ENCODE results near the gene FBXW11.

FBXW11 gene

DNA sequence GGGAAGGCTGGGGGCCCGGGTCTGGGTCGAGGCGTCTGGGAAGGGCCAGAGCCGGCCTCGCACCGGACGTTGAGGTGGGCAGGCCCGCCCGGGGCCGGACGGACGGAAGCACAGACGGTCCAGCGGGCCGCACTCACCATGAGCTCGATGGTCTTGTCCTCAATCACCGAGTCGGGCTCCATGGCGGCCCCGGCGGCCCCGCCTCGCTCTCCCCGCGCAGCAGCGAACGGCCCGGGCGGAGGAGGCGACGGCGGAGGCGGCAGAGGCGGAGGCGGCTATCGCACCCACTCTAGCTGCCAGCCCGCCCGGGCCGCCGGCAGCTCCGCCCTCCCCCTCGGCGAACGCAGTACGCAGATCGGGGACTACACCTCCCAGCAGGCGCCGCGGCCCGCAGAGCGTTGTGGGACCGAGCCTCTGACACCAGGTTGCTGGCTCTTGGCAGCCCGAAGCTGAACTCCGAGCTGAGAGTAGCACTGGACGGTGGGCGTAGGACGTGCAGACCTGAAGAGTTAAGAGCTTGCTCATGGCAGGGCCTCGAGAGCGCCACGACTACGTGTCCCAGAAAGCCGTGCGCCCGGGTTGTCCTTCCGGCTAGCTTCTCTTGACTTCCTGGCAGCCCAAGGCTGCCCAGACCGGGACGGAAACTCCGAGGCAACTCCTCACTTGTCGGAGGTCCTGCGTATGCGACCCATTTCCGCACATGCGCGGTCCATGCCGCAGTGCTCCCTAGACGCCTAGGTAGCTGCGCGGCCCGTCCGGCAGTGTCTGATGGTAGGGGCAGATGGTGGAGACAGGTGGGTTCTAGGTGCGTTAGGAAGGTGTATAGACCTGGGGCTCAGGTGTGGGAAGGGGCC is at the start of gene FBXW11:
Gene FBXW11, minus strand, starts transcription at position 318 of the 854 bp plus-strand sequence. Its CDS starts 136 bp downstream, at position 182.
- in situ Hi-C loops (cut with HindIII; ENCODE audit: low sequenced_read_pairs), result no loop called here

DNA sequence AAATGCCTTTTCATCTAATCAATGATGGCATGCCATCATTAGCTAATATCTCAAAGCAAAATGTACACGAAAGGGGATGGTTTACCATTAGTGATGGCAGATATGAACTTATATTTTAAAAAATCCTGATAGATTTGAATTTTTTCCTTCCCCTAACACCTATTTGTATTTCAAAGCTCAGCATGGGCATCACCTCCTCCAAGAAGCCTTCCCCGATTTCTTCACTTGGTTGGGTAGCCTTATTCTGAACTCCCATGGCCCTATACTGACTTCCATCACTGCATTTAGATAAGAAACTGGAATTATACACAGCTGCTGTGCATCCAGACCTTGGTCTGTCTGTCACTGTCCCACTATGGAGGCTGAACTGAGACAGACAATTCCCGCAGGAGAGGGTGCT is 49.6 kb upstream of the FBXW11 start:
- in situ Hi-C loops (cut with HindIII; ENCODE audit: low sequenced_read_pairs), result no loop called here

DNA sequence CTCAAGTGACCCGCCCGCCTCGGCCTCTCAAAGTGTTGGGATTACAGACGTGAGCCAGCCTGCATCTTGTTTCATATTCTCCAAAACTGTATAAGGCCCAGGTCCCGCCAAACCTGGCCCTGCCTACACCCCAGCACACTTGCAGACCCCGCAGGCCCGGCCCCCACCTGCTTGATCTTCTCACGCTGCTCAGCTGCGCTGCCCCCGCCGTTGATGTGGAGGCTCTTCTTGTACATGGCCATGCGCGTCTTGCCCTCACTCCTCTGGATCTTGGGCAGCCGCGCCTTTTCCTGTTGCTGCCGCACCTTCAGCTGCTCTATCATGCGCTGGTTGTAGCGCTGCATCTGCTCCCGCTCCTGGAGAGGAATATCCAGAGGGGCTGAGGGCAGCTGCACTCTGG is 49.0 kb upstream of the FBXW11 start:
- in situ Hi-C loops (cut with HindIII; ENCODE audit: low sequenced_read_pairs), result no loop called here

DNA sequence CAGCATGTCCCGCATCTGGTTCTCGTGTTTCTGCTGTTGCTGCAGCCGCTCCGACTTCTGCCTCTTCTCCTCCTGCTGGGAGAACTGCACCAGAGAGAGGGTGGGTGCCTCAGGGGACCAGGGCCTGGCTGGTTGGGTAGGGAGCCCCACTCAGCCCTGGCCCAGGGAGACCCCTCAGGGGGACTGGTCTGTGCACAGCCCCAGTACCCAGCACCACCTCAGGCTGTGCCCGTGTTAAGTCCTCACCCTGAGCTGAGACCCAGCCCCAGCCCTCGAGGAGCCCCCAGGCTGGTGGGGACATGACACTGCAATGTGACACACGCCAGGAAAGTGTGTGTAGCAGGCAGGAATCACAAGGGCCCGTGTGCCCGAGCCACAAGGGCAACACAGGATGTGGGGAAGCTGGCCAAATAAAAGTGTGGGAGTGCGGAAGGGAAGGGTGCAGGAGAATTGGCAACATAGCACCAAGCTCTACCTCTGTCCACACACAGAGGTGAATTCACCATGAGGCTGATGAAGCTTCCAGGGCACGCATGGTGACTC is 48.2 kb upstream of the FBXW11 start:
- in situ Hi-C loops (cut with HindIII; ENCODE audit: low sequenced_read_pairs), result no loop called here

DNA sequence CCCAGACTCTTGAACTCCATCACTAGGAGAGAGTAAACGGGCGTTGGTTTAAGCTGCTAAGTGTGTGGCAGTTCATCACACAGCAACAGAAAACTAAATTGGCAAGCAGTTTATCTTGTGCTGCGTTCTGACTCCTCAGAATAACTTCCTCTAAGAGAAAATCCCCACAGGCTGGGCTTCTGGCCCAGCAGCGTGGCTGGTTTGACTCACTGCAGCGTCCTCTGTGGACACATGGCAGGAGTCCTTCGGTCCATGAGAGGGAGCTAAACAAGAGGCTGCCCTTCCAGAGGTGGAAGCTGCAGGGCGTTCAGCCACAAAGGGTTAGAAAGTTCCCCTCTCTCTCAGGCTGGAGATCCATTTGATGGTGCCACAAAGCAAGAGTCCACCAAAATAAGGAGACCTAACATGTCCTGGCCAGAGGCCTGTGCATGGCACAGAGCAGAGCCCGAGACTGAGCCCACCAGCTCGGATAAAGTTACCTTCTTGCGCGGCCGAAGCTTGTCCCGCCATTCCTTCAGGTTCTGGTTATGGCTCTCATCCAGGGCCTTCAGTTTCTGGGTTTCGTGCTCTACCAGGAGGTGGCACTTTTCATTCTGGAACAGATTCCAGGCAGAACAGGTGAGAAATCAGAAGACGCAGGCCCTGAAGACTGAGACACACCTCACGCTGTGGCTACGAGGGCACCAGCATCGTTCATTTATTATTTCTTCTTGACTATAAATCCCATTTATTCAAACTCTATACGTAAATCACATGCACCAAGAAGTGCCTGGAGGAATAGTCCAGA is 46.2 kb upstream of the FBXW11 start:
- in situ Hi-C loops (cut with HindIII; ENCODE audit: low sequenced_read_pairs), result no loop called here

DNA sequence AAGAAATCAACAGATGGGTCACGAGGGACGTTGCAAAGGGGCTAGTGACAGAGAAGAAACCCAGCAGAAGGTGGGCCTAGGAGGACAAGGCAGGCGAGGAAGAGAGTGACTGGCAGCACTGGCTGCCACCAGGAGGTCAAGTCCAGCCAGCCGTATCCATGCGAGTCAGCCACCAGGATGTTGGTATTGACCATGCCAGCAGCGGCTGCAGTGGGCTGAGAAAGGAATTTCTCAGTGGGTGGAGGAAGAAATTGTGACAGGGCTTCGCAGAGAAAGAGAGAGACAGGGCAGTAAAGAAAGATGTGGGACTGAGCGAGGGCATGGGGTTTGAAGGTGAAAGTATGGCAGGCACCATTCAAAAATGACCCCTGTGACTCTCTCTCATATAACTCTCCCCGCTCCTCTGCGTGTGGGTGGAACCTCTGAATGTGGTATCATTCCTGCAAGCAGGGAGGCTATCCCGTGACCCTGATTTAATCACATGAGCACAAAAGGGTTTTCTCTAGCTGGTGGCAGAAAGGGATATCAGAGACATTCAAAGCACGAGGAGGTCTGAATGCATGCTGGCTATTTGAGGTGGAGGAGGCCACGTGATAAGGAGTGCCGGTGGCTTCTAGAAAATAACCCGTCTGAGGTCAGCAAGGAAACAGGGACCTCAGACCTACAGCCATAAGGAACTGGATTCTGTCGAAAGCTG is 45.4 kb upstream of the FBXW11 start:
- in situ Hi-C loops (cut with HindIII; ENCODE audit: low sequenced_read_pairs), result no loop called here

DNA sequence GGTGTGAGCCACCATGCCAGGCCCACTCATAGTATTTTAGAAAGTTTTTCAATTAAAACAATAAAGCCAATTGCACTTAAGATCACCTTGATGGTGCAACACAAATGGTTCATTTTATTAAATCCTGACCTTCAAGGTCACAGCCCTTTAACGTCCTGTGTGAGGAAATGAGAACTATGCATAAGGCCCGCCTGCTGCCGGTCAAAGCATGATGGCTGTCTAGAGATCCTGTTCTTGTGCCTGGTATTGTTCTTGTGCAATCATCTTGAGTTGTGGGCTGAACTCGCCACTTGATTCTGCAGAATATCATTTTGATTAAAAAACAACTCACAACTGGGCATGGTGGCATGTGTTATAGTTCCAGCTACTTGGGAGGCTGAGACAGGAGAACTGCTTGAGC is 43.6 kb upstream of the FBXW11 start:
- in situ Hi-C loops (cut with HindIII; ENCODE audit: low sequenced_read_pairs), result no loop called here

DNA sequence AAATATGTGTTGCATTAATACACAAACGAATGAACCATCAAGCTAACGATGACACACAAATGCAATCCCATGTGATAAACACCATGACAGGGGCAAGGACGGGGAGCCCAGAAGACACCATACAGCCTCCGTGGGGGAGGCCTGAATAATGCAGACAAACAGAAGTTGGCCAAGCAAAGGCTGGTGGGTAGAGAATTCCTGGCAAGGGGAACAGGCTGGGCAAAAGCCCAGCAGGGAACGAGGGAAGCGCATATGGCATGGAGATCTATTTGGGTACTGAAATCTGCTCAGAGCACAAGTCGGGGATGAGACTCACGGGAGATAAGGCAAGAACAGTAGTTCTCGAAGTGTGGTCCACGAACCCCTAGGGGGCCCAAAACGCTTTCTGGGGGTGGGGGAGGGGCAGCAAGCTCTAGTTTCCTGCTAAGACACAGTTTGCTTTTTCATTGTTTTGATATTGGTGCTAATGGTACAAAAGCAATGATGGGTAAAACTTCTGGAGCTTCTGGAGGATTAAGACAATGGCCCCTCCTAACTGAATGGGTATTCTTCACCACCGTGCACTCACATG is 42.9 kb upstream of the FBXW11 start:
- in situ Hi-C loops (cut with HindIII; ENCODE audit: low sequenced_read_pairs), result no loop called here

DNA sequence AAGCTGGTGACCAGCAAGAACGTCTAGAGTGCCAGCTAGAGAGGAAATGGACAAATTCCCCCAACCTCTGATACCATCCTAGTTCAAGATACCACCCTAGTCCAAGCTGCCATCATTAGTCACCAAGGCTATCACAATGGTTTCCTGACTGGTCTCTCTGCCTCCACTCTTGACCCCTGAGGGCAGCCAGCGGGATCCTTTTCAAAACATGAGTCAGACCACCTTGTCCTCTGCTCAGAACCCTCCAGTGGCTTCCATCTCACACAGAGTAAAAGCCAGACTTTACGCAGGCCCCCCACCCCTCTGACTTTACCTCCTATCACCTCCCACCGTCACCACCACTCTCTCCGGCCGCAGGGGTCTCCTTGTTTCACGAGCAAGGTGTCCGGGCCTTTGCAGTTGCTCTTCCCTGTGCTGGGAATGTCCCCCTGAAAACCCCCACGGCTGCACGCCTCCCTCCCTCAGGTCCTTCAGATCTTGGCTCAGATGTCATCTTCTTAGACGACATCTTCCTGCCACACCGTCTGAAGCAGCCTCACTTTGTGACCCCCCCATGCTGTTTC is 42.2 kb upstream of the FBXW11 start:
- in situ Hi-C loops (cut with HindIII; ENCODE audit: low sequenced_read_pairs), result no loop called here

DNA sequence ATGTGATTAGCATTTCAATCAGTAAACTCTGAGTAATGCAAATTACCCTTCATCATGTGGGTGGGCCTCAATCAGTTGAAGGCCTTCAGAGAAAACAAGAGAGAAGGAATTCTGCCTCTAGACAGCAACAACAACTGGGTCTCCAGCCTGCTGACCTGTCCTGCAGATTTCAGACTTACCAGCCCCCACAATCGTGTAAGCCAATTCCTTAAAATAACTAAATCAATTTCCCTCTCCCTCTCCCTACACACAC is 41.7 kb upstream of the FBXW11 start:
- in situ Hi-C loops (cut with HindIII; ENCODE audit: low sequenced_read_pairs), result no loop called here

DNA sequence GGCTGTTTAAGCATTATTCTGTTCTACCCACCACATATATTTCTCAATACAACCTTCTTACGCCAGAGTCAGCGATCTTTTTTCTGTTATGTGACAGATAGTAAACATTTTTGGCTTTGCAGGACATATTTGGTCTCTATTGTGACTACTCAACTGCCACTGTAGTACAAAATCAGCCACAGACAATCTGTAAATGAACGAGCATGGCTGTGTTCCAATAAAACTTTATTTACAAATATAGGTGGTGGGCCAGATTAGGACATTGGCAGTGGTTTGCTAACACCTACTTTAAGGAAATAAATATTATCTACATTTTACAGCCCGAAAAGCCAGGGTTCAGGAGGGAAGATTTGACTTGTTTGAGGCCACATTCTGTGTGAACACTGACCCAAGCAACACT is 40.2 kb upstream of the FBXW11 start:
- in situ Hi-C loops (cut with HindIII; ENCODE audit: low sequenced_read_pairs), result no loop called here

DNA sequence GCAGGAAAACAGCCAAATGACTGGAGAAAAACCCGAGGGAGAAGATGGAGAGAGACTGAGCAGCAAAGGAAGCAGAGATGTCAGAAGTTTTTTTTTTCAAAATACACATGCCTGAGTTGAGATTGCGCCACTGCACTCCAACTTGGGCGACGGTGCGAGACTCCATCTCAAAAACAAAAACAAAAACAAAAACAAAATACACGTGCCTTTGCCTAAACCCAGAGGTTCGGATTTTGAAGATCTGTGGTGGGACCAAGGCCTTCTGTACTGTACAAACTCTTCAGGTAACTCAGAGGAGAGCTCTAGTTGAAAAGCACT is 38.8 kb upstream of the FBXW11 start:
- in situ Hi-C loops (cut with HindIII; ENCODE audit: low sequenced_read_pairs), result no loop called here

DNA sequence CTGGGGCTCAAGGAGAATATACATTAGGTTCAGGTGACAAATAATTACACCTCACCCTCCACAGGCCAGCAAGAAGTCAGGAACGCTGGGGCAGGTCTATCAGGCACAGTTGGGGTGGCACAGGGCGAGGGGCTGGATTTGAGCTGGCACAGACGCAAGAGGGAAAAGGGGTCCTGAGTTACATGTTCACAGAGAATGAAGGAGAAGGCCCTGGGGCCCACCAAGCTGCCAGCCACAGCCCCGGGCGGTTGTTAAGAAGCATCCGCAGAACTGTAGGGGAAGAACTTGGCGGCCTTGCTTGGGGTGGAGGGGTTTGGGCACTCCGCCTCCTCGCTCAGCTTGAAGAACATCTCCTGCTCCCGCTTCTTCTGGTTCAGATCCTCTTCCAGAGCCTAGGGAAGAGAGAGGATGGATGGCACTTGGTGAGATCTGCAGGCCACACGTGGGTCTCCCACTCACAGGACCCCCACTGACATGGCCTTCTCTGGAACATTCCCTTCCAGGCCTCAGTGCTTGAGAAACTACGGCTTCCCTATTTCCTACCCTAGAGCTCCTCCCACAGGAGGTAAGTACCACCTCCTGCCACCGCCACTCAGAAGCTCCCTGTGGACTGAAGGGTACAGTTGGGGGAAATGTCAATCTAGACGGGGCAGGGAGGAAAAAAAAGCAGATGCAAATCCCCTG is 38.3 kb upstream of the FBXW11 start:
- in situ Hi-C loops (cut with HindIII; ENCODE audit: low sequenced_read_pairs), result no loop called here

DNA sequence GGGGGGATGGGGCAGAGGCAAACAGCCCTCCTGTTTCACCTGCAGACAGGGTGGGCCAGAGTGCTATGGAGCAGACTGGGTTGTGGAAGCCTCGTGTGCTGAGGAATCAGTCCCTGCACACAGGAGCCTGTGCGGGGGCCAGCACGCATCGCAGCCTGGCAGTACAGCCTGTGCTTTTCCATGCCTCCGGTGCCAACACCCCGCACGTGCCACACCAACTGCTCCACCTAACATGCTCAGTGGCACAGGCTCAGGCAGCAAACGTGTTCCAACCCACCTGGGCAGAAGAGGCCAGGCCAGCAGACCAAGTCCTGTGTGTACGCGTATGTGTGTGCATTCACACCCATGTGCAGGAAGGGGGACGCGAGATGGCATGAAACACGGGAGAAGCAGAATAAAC is 37.4 kb upstream of the FBXW11 start:
- in situ Hi-C loops (cut with HindIII; ENCODE audit: low sequenced_read_pairs), result no loop called here

DNA sequence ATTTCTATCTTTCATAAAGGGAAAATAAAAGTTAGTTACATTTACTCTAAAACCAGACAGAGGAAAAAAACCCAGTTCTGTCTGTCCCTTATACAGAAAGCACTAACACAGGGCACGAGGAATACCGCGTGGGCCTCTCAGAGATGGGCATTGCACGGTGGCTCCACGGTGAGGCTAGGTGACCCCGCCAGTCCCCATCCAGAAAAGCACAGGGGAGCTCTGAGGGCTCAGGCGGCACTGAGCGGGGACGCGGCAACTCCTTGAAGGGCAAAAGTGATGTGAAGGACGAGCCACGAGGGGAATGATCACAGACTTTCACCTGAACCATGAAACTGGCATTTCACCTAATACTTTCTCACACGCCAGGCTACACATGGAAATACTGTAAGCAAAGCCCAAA is 35.7 kb upstream of the FBXW11 start:
- in situ Hi-C loops (cut with HindIII; ENCODE audit: low sequenced_read_pairs), result no loop called here

DNA sequence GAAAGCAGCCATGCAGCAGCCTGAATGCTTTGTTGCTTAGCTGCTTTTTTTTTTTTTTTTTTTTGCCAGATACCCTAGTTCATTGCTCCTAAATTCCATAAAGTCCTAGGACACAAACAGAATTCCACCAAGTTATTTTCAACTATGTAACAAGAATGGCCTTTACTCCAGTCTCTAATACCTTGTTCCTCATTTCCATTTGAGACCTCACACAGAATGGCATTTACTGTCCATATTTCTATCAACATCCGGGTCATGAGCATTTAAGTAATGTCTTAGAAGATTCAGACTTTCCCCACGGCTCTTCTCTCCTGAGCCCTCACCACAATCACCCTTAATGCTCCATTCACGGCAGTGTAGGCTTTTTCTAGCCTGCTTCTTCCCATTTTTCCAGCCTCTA is 31.7 kb upstream of the FBXW11 start:
- in situ Hi-C loops (cut with HindIII; ENCODE audit: low sequenced_read_pairs), result loop anchor here (5.0 kb wide), 1 partner anchor 51 kb away; no protein-coding TSS in a partner anchor

DNA sequence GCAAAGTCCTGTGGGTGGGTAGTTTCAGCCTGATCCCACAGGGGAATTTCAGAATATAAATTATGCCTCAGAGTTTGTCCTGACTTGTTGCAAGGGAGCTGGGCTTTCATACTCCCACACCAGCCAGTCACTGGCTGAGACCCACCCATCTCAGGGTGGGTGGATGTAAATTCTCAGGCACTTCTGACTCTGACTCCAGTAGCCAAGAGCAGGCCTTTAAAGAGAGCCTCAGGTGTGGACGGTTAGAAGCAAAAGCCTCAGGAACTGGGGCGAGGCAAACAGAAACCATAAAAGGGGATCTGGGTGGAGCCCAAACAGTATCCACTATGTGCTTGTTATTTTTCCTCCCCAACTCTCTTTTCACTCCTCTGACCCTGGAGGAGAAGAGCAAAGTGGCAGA is 28.6 kb upstream of the FBXW11 start:
- in situ Hi-C loops (cut with HindIII; ENCODE audit: low sequenced_read_pairs), result loop anchor here (5.0 kb wide), 1 partner anchor 48 kb away; no protein-coding TSS in a partner anchor

DNA sequence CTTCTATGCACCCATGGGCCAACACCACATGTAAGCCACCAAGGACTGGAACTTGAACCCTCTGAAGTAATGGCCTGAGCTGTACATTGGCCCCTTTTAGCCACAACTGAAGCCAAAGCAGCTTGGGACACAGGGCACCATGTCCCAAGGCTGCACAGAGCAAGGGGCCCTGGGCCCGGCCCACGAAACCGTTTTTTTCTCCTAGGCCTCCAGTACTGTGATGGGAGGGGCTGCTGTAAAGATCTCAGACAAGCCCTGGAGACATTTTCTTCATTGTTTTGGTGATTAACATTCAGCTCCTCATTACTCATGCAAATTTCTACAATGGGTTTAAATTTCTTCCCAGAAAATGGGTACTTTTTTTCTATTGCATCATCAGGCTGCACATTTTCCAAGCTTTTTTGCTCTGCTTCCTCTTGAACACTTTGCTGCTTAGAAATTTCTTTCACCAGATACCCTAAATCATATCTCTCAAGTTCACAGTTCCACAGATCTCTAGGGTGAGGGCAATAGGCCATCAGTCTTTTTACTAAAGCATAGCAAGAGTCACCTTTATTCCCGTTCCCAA is 25.5 kb upstream of the FBXW11 start:
- in situ Hi-C loops (cut with HindIII; ENCODE audit: low sequenced_read_pairs), result no loop called here

DNA sequence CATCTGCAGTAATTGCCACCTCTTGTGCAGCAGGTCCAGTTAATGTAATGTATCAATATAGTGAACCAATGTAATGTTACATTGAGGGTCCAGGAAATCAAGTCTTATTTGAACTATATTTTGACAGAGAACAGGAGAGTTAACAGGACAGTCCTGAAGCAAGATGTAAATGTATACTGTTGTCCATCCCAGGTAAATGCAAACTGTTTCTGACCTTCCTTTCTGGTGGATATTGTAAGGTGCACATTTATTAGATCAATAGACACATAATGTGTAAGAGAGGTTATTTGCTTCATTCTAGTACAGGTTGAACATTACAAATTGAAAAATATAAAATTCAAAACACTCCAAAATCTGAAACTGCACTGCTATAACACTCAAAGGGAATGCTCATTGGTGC is 23.4 kb upstream of the FBXW11 start:
- in situ Hi-C loops (cut with HindIII; ENCODE audit: low sequenced_read_pairs), result no loop called here

DNA sequence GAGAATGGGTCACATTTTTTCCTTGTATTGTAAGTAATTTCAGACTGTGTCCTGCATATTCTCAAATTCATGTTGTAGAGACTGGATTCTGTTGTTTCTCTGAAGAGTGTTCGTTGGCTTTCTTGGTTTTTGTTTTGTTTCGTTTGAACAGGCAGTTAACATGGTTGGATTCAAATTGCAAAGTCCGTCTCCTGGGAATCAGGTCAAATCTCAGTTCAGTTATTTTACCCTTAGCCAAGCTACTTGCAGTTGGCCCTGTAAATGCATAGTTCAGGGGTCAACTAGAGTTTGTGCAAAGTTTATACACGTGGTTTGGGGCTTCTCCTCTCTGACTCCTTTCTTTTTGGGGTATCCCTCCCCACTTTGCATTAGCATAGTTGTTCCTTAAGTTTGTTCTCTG is 21.7 kb upstream of the FBXW11 start:
- in situ Hi-C loops (cut with HindIII; ENCODE audit: low sequenced_read_pairs), result no loop called here

Data from endothelial cell of hepatic sinusoid (primary cell).